Astrocyte (in vitro differentiated cells and primary cell): Measurements from ENCODE around the gene MRGPRG. TPM values are rescaled to one million over a fixed set of nuclear protein-coding genes. Genes with fewer than 3 reads are reported as not detected.

Experiments
- DNase-seq: peaks from one replicate; pipeline ENCODE4 v3.0.0-alpha.2; 2010; ENCODE audit warnings: low read depth
- FAIRE-seq: peaks from 2 replicates; lab custom pipeline; 2011; peaks lifted over from hg19 to GRCh38; lab: Jason Lieb, UNC
- H2AFZ ChIP-seq: 2 replicates; pipeline ENCODE4 v1.6.0; 2012; ENCODE audit warnings: low read depth, low read length, inconsistent platforms
- H3K27ac ChIP-seq: 2 replicates; pipeline ENCODE4 v1.5.1; 2011; ENCODE audit warnings: low read depth, low read length, inconsistent platforms
- H3K27me3 ChIP-seq: 2 replicates; pipeline ENCODE4 v1.6.0; 2011; ENCODE audit warnings: low read length, inconsistent platforms; ENCODE audit not compliant: insufficient read depth
- H3K36me3 ChIP-seq: 2 replicates; pipeline ENCODE4 v1.5.1; 2011; ENCODE audit warnings: low read length, inconsistent platforms; ENCODE audit not compliant: insufficient read depth
- H3K4me1 ChIP-seq: 2 replicates; pipeline ENCODE4 v1.5.1; 2011; ENCODE audit warnings: low read length, inconsistent platforms; ENCODE audit not compliant: insufficient read depth
- H3K4me2 ChIP-seq: 2 replicates; pipeline ENCODE4 v1.6.0; 2012; ENCODE audit warnings: low read length, inconsistent platforms
- H3K4me3 ChIP-seq: 2 replicates; pipeline ENCODE4 v1.5.1; 2011; ENCODE audit warnings: low read depth, mild to moderate bottlenecking, low read length, inconsistent platforms; ENCODE audit not compliant: insufficient read depth
- H3K79me2 ChIP-seq: 2 replicates; pipeline ENCODE4 v1.6.0; 2012; ENCODE audit warnings: mild to moderate bottlenecking, low read length, inconsistent platforms; ENCODE audit not compliant: insufficient read depth
- H3K9ac ChIP-seq: 2 replicates; pipeline ENCODE4 v1.6.0; 2012; ENCODE audit warnings: mild to moderate bottlenecking, low read length, inconsistent platforms
- H3K9me3 ChIP-seq: 2 replicates; pipeline ENCODE4 v1.5.1; 2012; ENCODE audit warnings: low read depth, mild to moderate bottlenecking, low read length, inconsistent platforms; ENCODE audit not compliant: insufficient read depth
- H4K20me1 ChIP-seq: 2 replicates; pipeline ENCODE4 v1.6.0; 2012; ENCODE audit warnings: low read length, inconsistent platforms; ENCODE audit not compliant: insufficient read depth
- H3K27ac Mint-ChIP-seq: one replicate; pipeline ENCODE4 v1.8.0; 2021; ENCODE audit warnings: mild to moderate bottlenecking, mixed read lengths; ENCODE audit not compliant: unreplicated experiment
- H3K27me3 Mint-ChIP-seq: one replicate; pipeline ENCODE4 v1.8.0; 2021; ENCODE audit warnings: low read depth, mixed read lengths; ENCODE audit not compliant: unreplicated experiment
- H3K36me3 Mint-ChIP-seq: one replicate; pipeline ENCODE4 v1.8.0; 2021; ENCODE audit warnings: low read depth, mixed read lengths; ENCODE audit not compliant: unreplicated experiment
- H3K4me1 Mint-ChIP-seq: one replicate; pipeline ENCODE4 v1.8.0; 2021; ENCODE audit warnings: low read depth, mixed read lengths; ENCODE audit not compliant: unreplicated experiment
- H3K4me3 Mint-ChIP-seq: one replicate; pipeline ENCODE4 v1.8.0; 2021; ENCODE audit warnings: mild to moderate bottlenecking, moderate library complexity, mixed read lengths; ENCODE audit not compliant: unreplicated experiment
- H3K9me3 Mint-ChIP-seq: one replicate; pipeline ENCODE4 v1.8.0; 2021; ENCODE audit warnings: mild to moderate bottlenecking, mixed read lengths; ENCODE audit not compliant: unreplicated experiment
- EZH2 ChIP-seq: IDR thresholded peaks from 2 replicates; pipeline ENCODE4 v1.6.1; 2012; ENCODE audit warnings: mild to moderate bottlenecking, low read length, inconsistent platforms; ENCODE audit not compliant: insufficient read depth
- total RNA-seq: library from RNA; stranded (reverse); gene quantifications from 2 replicates; pipeline ENCODE4 v1.2.1, GENCODE V29; 2021
- TF ChIP-seq, protein P1 (sequence below): IDR thresholded peaks from 2 replicates; pipeline ENCODE4 v1.5.1; 2011; ENCODE audit warnings: low read depth, mild to moderate bottlenecking, inconsistent platforms, low read length, moderate library complexity; ENCODE audit not compliant: insufficient read depth

MRGPRG gene
- total RNA-seq, 1 donor from 2014 or later, result not detected

DNA sequence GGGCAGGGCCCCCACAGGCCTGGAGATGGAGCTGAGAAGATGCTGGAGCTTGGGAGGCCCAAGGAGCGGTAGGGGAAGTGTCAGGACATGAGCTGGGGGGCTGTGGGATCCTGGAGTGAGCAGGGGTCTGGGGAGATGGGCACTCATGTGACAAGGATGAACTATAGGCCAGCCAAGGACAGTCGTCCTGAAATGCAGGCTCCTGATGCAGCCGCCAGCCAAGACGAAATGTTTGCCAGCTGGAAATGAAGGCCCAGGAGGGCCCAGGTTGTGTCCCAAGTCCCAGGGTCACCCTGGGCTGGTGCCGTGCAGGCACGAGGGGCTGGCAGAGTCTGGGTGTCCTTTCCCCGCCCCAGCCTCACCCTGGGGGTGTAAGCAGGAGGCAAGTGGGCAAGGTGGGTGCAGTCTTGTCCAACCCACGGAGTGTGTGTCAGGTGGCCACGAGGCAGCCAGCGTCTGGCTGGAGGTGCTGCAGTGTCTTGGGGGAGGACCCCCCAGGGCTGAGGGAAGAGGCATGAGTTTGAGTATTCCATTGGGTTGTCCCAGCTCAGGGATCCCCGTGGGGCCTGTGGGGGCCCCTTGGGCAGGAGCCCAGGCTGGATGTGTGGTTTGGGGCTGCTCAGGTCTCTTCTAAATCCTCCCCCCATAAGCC is 21.4 kb downstream of the MRGPRG start:
- Histone ChIP-seq H4K20me1 (no peaks in the 10 kb centered on the region), H3K36me3 (no peaks in the 10 kb centered on the region), H2AFZ (no peak overlapping the region), H3K27ac (no peak overlapping the region), H3K9me3 (no peaks in the 10 kb centered on the region), H3K4me3 (no peak overlapping the region), H3K27me3 (peaks cover 13% of the 10 kb centered on the region), H3K9ac (no peak overlapping the region), H3K4me1 (no peaks in the 10 kb centered on the region), H3K4me2 (no peak overlapping the region), H3K79me2 (no peaks in the 10 kb centered on the region)
- DNase-seq (no peak), FAIRE-seq (no peak)
- H3K27ac Mint-ChIP-seq, result no peak overlapping the region
- no peak overlapping the region for H3K4me3 Mint-ChIP-seq
- H3K9me3 Mint-ChIP-seq, result no peaks in the 10 kb centered on the region
- no peaks in the 10 kb centered on the region for H3K36me3 Mint-ChIP-seq
- H3K4me1 Mint-ChIP-seq, result peaks cover 2% of the 10 kb centered on the region
- TF ChIP-seq, protein P1, sequence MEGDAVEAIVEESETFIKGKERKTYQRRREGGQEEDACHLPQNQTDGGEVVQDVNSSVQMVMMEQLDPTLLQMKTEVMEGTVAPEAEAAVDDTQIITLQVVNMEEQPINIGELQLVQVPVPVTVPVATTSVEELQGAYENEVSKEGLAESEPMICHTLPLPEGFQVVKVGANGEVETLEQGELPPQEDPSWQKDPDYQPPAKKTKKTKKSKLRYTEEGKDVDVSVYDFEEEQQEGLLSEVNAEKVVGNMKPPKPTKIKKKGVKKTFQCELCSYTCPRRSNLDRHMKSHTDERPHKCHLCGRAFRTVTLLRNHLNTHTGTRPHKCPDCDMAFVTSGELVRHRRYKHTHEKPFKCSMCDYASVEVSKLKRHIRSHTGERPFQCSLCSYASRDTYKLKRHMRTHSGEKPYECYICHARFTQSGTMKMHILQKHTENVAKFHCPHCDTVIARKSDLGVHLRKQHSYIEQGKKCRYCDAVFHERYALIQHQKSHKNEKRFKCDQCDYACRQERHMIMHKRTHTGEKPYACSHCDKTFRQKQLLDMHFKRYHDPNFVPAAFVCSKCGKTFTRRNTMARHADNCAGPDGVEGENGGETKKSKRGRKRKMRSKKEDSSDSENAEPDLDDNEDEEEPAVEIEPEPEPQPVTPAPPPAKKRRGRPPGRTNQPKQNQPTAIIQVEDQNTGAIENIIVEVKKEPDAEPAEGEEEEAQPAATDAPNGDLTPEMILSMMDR, result no peak
- no peak for TF ChIP-seq EZH2
- H3K27me3 Mint-ChIP-seq, result peaks cover 47% of the 10 kb centered on the region

DNA sequence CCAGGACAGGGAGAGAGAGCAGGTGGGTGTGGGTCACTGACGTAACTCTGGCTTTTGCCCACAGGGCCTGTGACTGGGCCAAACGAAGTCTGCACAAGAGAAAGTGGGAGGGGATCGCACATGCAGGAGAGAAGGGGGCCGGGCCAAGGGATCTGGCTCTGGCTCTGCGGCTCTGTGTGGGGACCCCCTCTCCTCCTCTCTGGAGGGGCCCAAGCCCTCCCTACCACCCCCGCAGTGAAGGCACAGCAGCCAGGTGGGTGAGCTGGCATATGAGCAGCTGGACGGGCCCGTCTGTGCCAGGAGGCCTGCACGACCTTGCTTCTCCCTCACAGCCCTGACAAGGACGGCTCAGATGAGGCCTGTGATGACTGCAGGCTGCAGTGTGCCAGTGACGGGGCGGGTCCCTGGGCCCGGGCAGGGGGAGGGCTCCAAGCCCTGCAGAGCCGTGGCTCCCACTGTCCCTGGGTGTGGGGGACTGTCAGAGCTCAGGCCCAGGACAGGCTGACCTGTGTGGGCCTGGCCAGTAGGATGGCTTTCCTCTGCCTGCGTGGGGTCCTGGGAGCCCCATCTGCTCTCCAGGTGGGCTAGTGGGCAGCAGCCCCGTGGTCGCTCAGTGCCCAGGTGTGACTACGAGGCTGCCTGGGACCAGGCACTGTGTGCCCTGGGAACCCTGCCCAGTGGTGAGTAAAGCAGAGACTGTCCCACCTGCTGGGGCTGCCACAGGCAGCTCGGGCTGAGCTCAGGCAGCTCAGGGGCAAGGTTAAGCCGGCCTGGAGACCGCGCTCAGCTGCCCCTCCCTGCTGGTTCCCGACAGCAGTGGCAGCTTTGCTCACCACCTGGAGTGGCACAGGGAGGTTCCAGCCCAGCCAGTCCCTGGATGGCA is 22.2 kb downstream of the MRGPRG start:
- Mint-ChIP-seq H3K27ac (no peak overlapping the region), H3K4me1 (peaks cover 2% of the 10 kb centered on the region), H3K36me3 (no peaks in the 10 kb centered on the region), H3K9me3 (no peaks in the 10 kb centered on the region), H3K27me3 (peaks cover 42% of the 10 kb centered on the region), H3K4me3 (peak overlapping the region; percentile 54)
- H3K4me1 ChIP-seq, result no peaks in the 10 kb centered on the region
- H4K20me1 ChIP-seq, result no peaks in the 10 kb centered on the region
- H3K27ac ChIP-seq, result no peak overlapping the region
- H3K4me3 ChIP-seq, result no peak overlapping the region
- H3K79me2 ChIP-seq, result no peaks in the 10 kb centered on the region
- peaks cover 6% of the 10 kb centered on the region for H3K27me3 ChIP-seq
- TF ChIP-seq EZH2, result no peak
- TF ChIP-seq, protein P1, result no peak
- H3K4me2 ChIP-seq, result no peak overlapping the region
- H3K9ac ChIP-seq, result no peak overlapping the region
- no peaks in the 10 kb centered on the region for H3K36me3 ChIP-seq
- no peak overlapping the region for H2AFZ ChIP-seq
- FAIRE-seq (no peak), DNase-seq (no peak)
- H3K9me3 ChIP-seq, result no peaks in the 10 kb centered on the region
